Hepatocyte (in vitro differentiated cells): Measurements from ENCODE around the gene NXT1. TPM values are rescaled to one million over a fixed set of nuclear protein-coding genes. Genes with fewer than 3 reads are reported as not detected.

Experiments used
- DNase-seq: peaks from one replicate; pipeline ENCODE4 v3.0.0-alpha.2; 2016; ENCODE audit warnings: low spot score
- H2AFZ ChIP-seq: fragments of 200-600 bp; sonication (generic); 2 replicates; pipeline ENCODE4 v1.6.0; 2016; ENCODE audit warnings: antibody characterized with exemption, mild to moderate bottlenecking
- H3K27ac ChIP-seq: fragments of 200-600 bp; sonication (generic); 2 replicates; pipeline ENCODE4 v1.5.1; 2016; ENCODE audit warnings: mild to moderate bottlenecking
- H3K27me3 ChIP-seq: fragments of 200-600 bp; sonication (generic); 2 replicates; pipeline ENCODE4 v1.6.1; 2016
- H3K36me3 ChIP-seq: fragments of 200-600 bp; sonication (generic); replicated peaks from 2 replicates; pipeline ENCODE4 v1.5.1; 2016; ENCODE audit warnings: low read depth; ENCODE audit not compliant: insufficient read depth
- H3K4me1 ChIP-seq: fragments of 200-600 bp; sonication (generic); 2 replicates; pipeline ENCODE4 v1.5.1; 2016; ENCODE audit warnings: mild to moderate bottlenecking, moderate library complexity; ENCODE audit not compliant: insufficient read depth
- H3K4me2 ChIP-seq: fragments of 200-600 bp; sonication (generic); 2 replicates; pipeline ENCODE4 v1.6.0; 2016
- H3K4me3 ChIP-seq: fragments of 200-600 bp; sonication (generic); 2 replicates; pipeline ENCODE4 v1.5.1; 2016; ENCODE audit warnings: mild to moderate bottlenecking
- H3K79me2 ChIP-seq: fragments of 200-600 bp; sonication (generic); 2 replicates; pipeline ENCODE4 v1.6.0; 2017; ENCODE audit warnings: mild to moderate bottlenecking
- H3K9me2 ChIP-seq: fragments of 200-600 bp; sonication (generic); replicated peaks from 2 replicates; pipeline ENCODE4 v1.6.0; 2017; ENCODE audit warnings: mild to moderate bottlenecking; ENCODE audit not compliant: insufficient read depth
- H3K9me3 ChIP-seq: fragments of 200-600 bp; sonication (generic); 2 replicates; pipeline ENCODE4 v1.5.1; 2016; ENCODE audit warnings: low read depth, mild to moderate bottlenecking
- H4K20me1 ChIP-seq: fragments of 200-600 bp; sonication (generic); 2 replicates; pipeline ENCODE4 v1.6.0; 2016; ENCODE audit warnings: mild to moderate bottlenecking; ENCODE audit not compliant: insufficient read depth, poor library complexity, severe bottlenecking
- CTCF ChIP-seq: fragments of 200-600 bp; sonication (generic); IDR thresholded peaks from 2 replicates; pipeline ENCODE4 v1.5.1; 2016; ENCODE audit warnings: antibody characterized with exemption, mild to moderate bottlenecking; ENCODE audit not compliant: poor library complexity
- EZH2 ChIP-seq: fragments of 200-600 bp; sonication (generic); IDR thresholded peaks from 2 replicates; pipeline ENCODE4 v1.6.1; 2016; ENCODE audit warnings: antibody characterized with exemption, mild to moderate bottlenecking, borderline replicate concordance
- EZH2phosphoT487 ChIP-seq: fragments of 200-600 bp; sonication (generic); IDR thresholded peaks from one replicate; pipeline ENCODE4 v1.6.1; 2018; ENCODE audit warnings: antibody characterized with exemption, mild to moderate bottlenecking, low read depth, moderate library complexity; ENCODE audit not compliant: unreplicated experiment, severe bottlenecking
- WGBS: methylation state at CpG from one replicate; pipeline ENCODE4 v1.1.6; 2016; ENCODE audit warnings: low lambda C conversion rate; ENCODE audit errors: missing lambda C conversion rate; 5-methylcytosine and 5-hydroxymethylcytosine counted together
- polyA plus RNA-seq: library from polyadenylated mRNA; unstranded; fragments of >200 nt; fragmentation: Nextera tagmentation; extraction: Ambion mirVana; gene quantifications from 2 replicates; pipeline ENCODE4 v1.2.1, GENCODE V29; 2016
- total RNA-seq: library from RNA; depleted of rRNA; stranded (reverse); fragments of >200 nt; gene quantifications from 2 replicates; pipeline ENCODE4 v1.2.3, GENCODE V29; 2014

NXT1 gene
- total and polyA plus RNA-seq, 2 experiments from 2014 or later = 29.7 to 36.3 TPM

GRCh38 chr20:23369072-23369823, 18.7 kb downstream of the NXT1 start:
- H3K27me3 ChIP-seq = no peaks in the 10 kb centered on the region
- DNase-seq = no peak
- no peak overlapping the region for H3K4me3 ChIP-seq
- TF ChIP-seq EZH2phosphoT487 (no peak), CTCF (no peak), EZH2 (no peak)
- H3K9me2 ChIP-seq = no peaks in the 10 kb centered on the region
- H3K4me1 ChIP-seq = no peaks in the 10 kb centered on the region
- H3K27ac ChIP-seq = no peak overlapping the region
- no peaks in the 10 kb centered on the region for H3K36me3 ChIP-seq
- peaks cover 20% of the 10 kb centered on the region for H4K20me1 ChIP-seq
- H3K79me2 ChIP-seq = peaks cover 47% of the 10 kb centered on the region
- no peak overlapping the region for H2AFZ ChIP-seq
- H3K9me3 ChIP-seq = no peaks in the 10 kb centered on the region
- WGBS = 93% methylated on average over 14 of the region's 14 CpGs
- H3K4me2 ChIP-seq = no peak overlapping the region

- Histone ChIP-seq H3K4me3 (no peak overlapping the region), H3K27ac (no peak overlapping the region), H2AFZ (no peak overlapping the region), H3K4me2 (no peak overlapping the region), H3K9me2 (no peaks in the 10 kb centered on the region), H3K79me2 (peaks cover 37% of the 10 kb centered on the region), H4K20me1 (peaks cover 18% of the 10 kb centered on the region), H3K36me3 (no peaks in the 10 kb centered on the region), H3K27me3 (no peaks in the 10 kb centered on the region), H3K9me3 (no peaks in the 10 kb centered on the region), H3K4me1 (no peaks in the 10 kb centered on the region)
- DNase-seq = no peak
- 95% methylated on average over 5 of the region's 5 CpGs for WGBS
- TF ChIP-seq CTCF (no peak), EZH2 (no peak), EZH2phosphoT487 (no peak)
These were observed 19.7 kb downstream of the NXT1 start for GRCh38 chr20:23370274-23370673.

GRCh38 chr20:23370873-23371272, 20.3 kb downstream of the NXT1 start:
- no peaks in the 10 kb centered on the region for H3K27me3 ChIP-seq

GRCh38 chr20:23371496-23371895, 20.9 kb downstream of the NXT1 start:
- H4K20me1 ChIP-seq = peaks cover 18% of the 10 kb centered on the region
- no peaks in the 10 kb centered on the region for H3K36me3 ChIP-seq
- H3K4me2 ChIP-seq = no peak overlapping the region
- H3K9me3 ChIP-seq = no peaks in the 10 kb centered on the region
- no peak overlapping the region for H2AFZ ChIP-seq
- no peak for DNase-seq
- H3K4me1 ChIP-seq = no peaks in the 10 kb centered on the region
- 92% methylated on average over 4 of the region's 4 CpGs for WGBS
- H3K4me3 ChIP-seq = no peak overlapping the region
- peaks cover 25% of the 10 kb centered on the region for H3K79me2 ChIP-seq
- H3K9me2 ChIP-seq = no peaks in the 10 kb centered on the region
- no peaks in the 10 kb centered on the region for H3K27me3 ChIP-seq
- H3K27ac ChIP-seq = no peak overlapping the region
- TF ChIP-seq EZH2 (no peak), EZH2phosphoT487 (no peak)

More at GRCh38 chr20:23370873-23371272, 20.3 kb downstream of the NXT1 start:
- DNase-seq = no peak
- 85% methylated on average over 3 of the region's 3 CpGs for WGBS
- H3K79me2 ChIP-seq = peaks cover 31% of the 10 kb centered on the region
- no peak overlapping the region for H2AFZ ChIP-seq
- no peak overlapping the region for H3K4me2 ChIP-seq
- H3K9me3 ChIP-seq = no peaks in the 10 kb centered on the region
- peaks cover 18% of the 10 kb centered on the region for H4K20me1 ChIP-seq
- H3K9me2 ChIP-seq = no peaks in the 10 kb centered on the region
- H3K4me3 ChIP-seq = no peak overlapping the region
- H3K27ac ChIP-seq = no peak overlapping the region
- TF ChIP-seq EZH2phosphoT487 = no peak
- no peaks in the 10 kb centered on the region for H3K4me1 ChIP-seq
- H3K36me3 ChIP-seq = no peaks in the 10 kb centered on the region
